Measurements from ENCODE around the gene VASH2. TPM values are rescaled to one million over a fixed set of nuclear protein-coding genes. Genes with fewer than 3 reads are reported as not detected.

VASH2 gene
- total and polyA plus RNA-seq, 2 donors (not counting 1 experiment from before 2014, with no cell fraction given), result 0.06 TPM; not detected in 1

DNA sequence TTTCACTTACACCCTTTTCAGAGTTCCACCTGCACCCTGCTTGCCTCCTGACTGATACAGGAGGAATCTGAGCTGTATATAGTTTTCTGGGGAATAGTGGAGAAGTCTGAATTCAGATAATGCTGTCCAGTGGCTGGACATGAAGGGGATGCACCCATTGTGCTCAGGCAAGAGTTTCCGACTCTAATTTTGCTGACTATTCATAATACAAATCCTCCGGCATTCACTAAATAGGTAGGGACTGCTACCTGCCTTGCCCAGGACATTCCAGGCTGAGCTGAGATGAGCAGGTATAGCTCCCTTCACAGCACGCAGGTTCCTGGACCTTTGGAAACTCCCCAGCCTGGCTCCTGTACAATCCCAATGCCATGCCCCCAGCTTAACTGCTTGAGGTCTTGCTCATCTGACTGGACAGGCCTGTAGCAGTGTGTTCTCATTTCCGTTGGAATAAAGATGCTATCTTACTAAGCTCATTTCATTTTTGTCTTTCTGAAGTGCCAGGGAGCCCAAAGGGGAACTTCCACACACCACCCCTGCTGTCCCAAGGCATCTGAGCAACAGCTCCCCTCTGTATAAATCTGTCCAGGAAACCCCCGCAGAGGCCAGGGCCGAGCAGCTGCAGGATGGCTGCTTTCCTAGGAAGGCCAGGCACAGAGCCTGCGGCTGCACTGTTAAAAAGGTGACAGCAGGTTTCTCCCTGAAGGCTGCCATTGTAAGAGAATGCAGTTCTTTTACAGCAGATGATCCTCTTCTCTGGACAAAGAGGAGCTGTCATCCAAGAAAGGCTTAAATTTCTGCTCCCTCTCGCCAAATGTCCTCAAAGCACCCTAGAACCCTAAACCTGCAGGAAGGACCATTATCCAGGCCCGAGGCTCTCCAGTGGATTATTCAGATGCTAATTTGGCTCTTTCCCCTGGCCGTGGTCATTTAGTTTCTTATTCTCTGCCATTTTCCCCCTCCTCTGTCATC is 21.7 kb upstream of the VASH2 start:
- TF ChIP-seq, protein P1, sequence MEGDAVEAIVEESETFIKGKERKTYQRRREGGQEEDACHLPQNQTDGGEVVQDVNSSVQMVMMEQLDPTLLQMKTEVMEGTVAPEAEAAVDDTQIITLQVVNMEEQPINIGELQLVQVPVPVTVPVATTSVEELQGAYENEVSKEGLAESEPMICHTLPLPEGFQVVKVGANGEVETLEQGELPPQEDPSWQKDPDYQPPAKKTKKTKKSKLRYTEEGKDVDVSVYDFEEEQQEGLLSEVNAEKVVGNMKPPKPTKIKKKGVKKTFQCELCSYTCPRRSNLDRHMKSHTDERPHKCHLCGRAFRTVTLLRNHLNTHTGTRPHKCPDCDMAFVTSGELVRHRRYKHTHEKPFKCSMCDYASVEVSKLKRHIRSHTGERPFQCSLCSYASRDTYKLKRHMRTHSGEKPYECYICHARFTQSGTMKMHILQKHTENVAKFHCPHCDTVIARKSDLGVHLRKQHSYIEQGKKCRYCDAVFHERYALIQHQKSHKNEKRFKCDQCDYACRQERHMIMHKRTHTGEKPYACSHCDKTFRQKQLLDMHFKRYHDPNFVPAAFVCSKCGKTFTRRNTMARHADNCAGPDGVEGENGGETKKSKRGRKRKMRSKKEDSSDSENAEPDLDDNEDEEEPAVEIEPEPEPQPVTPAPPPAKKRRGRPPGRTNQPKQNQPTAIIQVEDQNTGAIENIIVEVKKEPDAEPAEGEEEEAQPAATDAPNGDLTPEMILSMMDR (IDR thresholded peaks at IDR 0.05), result no peak
- TF ChIP-seq EZH2 (IDR thresholded peaks at IDR 0.05; ENCODE audit: borderline replicate concordance, insufficient read depth, low read depth, low read length, poor library complexity, severe bottlenecking), result no peak
- intact Hi-C loops (cut with micrococcal nuclease), result no loop called here
- H3K9ac ChIP-seq (ENCODE audit: low read length), result no peak overlapping the region
- no peak overlapping the region for H3K4me2 ChIP-seq (replicated peaks; ENCODE audit: low read depth, low read length, poor library complexity, severe bottlenecking)
- H3K27me3 Mint-ChIP-seq, result no peaks in the 10 kb centered on the region
- H4K20me1 ChIP-seq (ENCODE audit: control insufficient read depth, insufficient read depth, low read length, poor library complexity, severe bottlenecking), result no peaks in the 10 kb centered on the region
- no peak overlapping the region for H3K4me3 Mint-ChIP-seq
- ChIA-PET POLR2A (no interaction called here), CTCF (no interaction called here)
- H3K27ac Mint-ChIP-seq, result no peak overlapping the region
- H3K79me2 ChIP-seq (ENCODE audit: control insufficient read depth, insufficient read depth, low read length), result no peaks in the 10 kb centered on the region
- H3K36me3 ChIP-seq (replicated peaks in 1 of 2; ENCODE audit: control extremely low read depth in 1 of 2, control insufficient read depth in 1 of 2, extremely low read depth in 1 of 2, insufficient read depth in 2 of 2, low read length in 1 of 2), result no peaks in the 10 kb centered on the region
- ATAC-seq (ENCODE audit: low read depth) (no peak), DNase-seq (no peak)
- no peaks in the 10 kb centered on the region for H3K4me1 ChIP-seq (ENCODE audit: control insufficient read depth in 2 of 2, insufficient read depth in 2 of 2, low read length in 2 of 2)
- no peaks in the 10 kb centered on the region for H3K27me3 ChIP-seq (replicated peaks in 1 of 4; ENCODE audit: control extremely low read depth in 1 of 4, control insufficient read depth in 3 of 4, insufficient read depth in 4 of 4, low read length in 3 of 4)
- peak overlapping the region; percentile 38 for H2AFZ ChIP-seq (ENCODE audit: insufficient read depth, low read depth, low read length, poor library complexity, severe bottlenecking)
- no peak overlapping the region for H3K27ac ChIP-seq (ENCODE audit: low read length in 2 of 2)
- H3K4me1 Mint-ChIP-seq, result peaks cover 2% of the 10 kb centered on the region
- WGBS (ENCODE audit: insufficient coverage), result 46% methylated on average over 9 of the region's 10 CpGs
- no peak overlapping the region for H3K4me3 ChIP-seq (ENCODE audit: control extremely low read depth in 1 of 5, extremely low read depth in 1 of 5, insufficient read depth in 1 of 5, low read depth in 2 of 5, low read length in 4 of 5)
- H3K9me3 ChIP-seq (ENCODE audit: control extremely low read depth in 1 of 3, control insufficient read depth in 2 of 3, insufficient read depth in 1 of 3, low read length in 2 of 3), result no peaks in the 10 kb centered on the region
- H3K9me3 Mint-ChIP-seq (ENCODE audit: insufficient read depth), result peaks cover 2% of the 10 kb centered on the region

Data from B cell (primary cell).